Tibial artery (tissue), 4 donors: ENCODE results near the gene C15orf62.

Experiments used
- DNase-seq, 2 donors: peaks; one replicate each; pipeline ENCODE4 v3.0.0-alpha.2; 2019
- H3K27ac ChIP-seq, 2 donors: fragments of 200-600 bp; sonication (generic) in 1 of 2; 1 replicate in 1 of 2; 2 replicates in 1 of 2; pipeline ENCODE4 v1.5.1; 2018 to 2019; ENCODE audit warnings: mild to moderate bottlenecking in 1 of 2
- H3K27me3 ChIP-seq, 2 donors: fragments of 200-600 bp; sonication (generic) in 1 of 2; one replicate each; pipeline versions ENCODE4 v1.5.1 to v1.6.0; 2016 to 2019
- H3K36me3 ChIP-seq, 3 donors: fragments of 200-600 bp; sonication (generic) in 2 of 3; one replicate each; pipeline ENCODE4 v1.5.1; 2016 to 2019; ENCODE audit warnings: mild to moderate bottlenecking in 2 of 3
- H3K4me1 ChIP-seq, 4 donors: fragments of 200-600 bp; sonication (generic) in 2 of 4; 1 replicate in 3 of 4; 2 replicates in 1 of 4; pipeline ENCODE4 v1.5.1; 2016 to 2019
- H3K4me3 ChIP-seq, 2 donors: fragments of 200-600 bp; sonication (generic) in 1 of 2; 1 replicate in 1 of 2; 2 replicates in 1 of 2; pipeline ENCODE4 v1.5.1; 2018 to 2019; ENCODE audit warnings: mild to moderate bottlenecking in 2 of 2
- H3K9me3 ChIP-seq, 3 donors: fragments of 200-600 bp; sonication (generic) in 1 of 3; one replicate each; pipeline ENCODE4 v1.5.1; 2016 to 2019
- CTCF ChIP-seq, 2 experiments: fragments of 200-600 bp in 1 of 2; fragments of 450-650 bp in 1 of 2; IDR thresholded peaks; one replicate each; pipeline ENCODE4 v1.5.1; 2017 to 2019; ENCODE audit warnings: antibody characterized with exemption in 2 of 2, mild to moderate bottlenecking in 1 of 2, moderate library complexity in 1 of 2
- intact Hi-C: fragments of 100-400 bp; cut with DNase I; formaldehyde crosslinking; loops from one replicate; pipeline ENCODE4 v1.15.0; 2023; ENCODE audit warnings: low total_unique reads

Gene C15orf62

GRCh38 chr15:40743921-40744814 is 25.6 kb upstream of the C15orf62 start:
- Histone ChIP-seq H3K27ac (no peak overlapping the region), H3K36me3 (peaks cover 39 to 90% (median 61%) of the 10 kb centered on the region in 3 donors), H3K4me1 (no peaks in the 10 kb centered on the region), H3K27me3 (no peaks in the 10 kb centered on the region), H3K9me3 (no peaks in the 10 kb centered on the region), H3K4me3 (no peak overlapping the region)
- TF ChIP-seq CTCF (IDR thresholded peaks at IDR 0.05), result no peak
- DNase-seq, result no peak
- intact Hi-C loops, result no loop called here

- intact Hi-C loops, result no loop called here
- H3K27me3 ChIP-seq, result no peaks in the 10 kb centered on the region
- no peak overlapping the region for H3K4me3 ChIP-seq
- no peaks in the 10 kb centered on the region for H3K9me3 ChIP-seq
- no peak overlapping the region for H3K27ac ChIP-seq
- DNase-seq, result no peak
- TF ChIP-seq CTCF (IDR thresholded peaks at IDR 0.05), result no peak
- peaks cover 39 to 90% (median 55%) of the 10 kb centered on the region in 3 donors for H3K36me3 ChIP-seq
- H3K4me1 ChIP-seq, result no peaks in the 10 kb centered on the region
Measured at GRCh38 chr15:40744815-40745152, 25.0 kb upstream of the C15orf62 start.

GRCh38 chr15:40746916-40747418 is 22.8 kb upstream of the C15orf62 start:
- Histone ChIP-seq H3K36me3 (peaks cover 54 to 95% (median 56%) of the 10 kb centered on the region in 3 donors), H3K4me3 (no peak overlapping the region), H3K27me3 (no peaks in the 10 kb centered on the region), H3K27ac (no peak overlapping the region), H3K9me3 (no peaks in the 10 kb centered on the region), H3K4me1 (no peaks in the 10 kb centered on the region)
- no peak for DNase-seq
- no peak for TF ChIP-seq CTCF (IDR thresholded peaks at IDR 0.05)
- intact Hi-C loops, result no loop called here

GRCh38 chr15:40747685-40748631 is 21.8 kb upstream of the C15orf62 start:
- peaks cover 47 to 95% (median 48%) of the 10 kb centered on the region in 3 donors for H3K36me3 ChIP-seq
- DNase-seq, result no peak
- no peak for TF ChIP-seq CTCF (IDR thresholded peaks at IDR 0.05)
- H3K4me1 ChIP-seq, result peaks cover 0 to 5% (median under 1%) of the 10 kb centered on the region in 4 donors
- intact Hi-C loops, result no loop called here
- no peaks in the 10 kb centered on the region for H3K9me3 ChIP-seq
- no peak overlapping the region for H3K27ac ChIP-seq
- H3K27me3 ChIP-seq, result no peaks in the 10 kb centered on the region
- no peak overlapping the region for H3K4me3 ChIP-seq

GRCh38 chr15:40749151-40749630 is 20.6 kb upstream of the C15orf62 start:
- Histone ChIP-seq H3K36me3 (peaks cover 35 to 85% (median 36%) of the 10 kb centered on the region in 3 donors), H3K4me3 (no peak overlapping the region), H3K27ac (no peak overlapping the region), H3K4me1 (peaks cover 0 to 13% (median 10%) of the 10 kb centered on the region in 4 donors), H3K9me3 (no peaks in the 10 kb centered on the region), H3K27me3 (no peaks in the 10 kb centered on the region)
- no peak for TF ChIP-seq CTCF (IDR thresholded peaks at IDR 0.05)
- no peak for DNase-seq
- intact Hi-C loops, result no loop called here
